Neural progenitor cell (in vitro differentiated cells): Measurements from ENCODE around the gene COL21A1. TPM values are rescaled to one million over a fixed set of nuclear protein-coding genes. Genes with fewer than 3 reads are reported as not detected.

ENCODE experiments used
- DNase-seq: peaks from one replicate; pipeline ENCODE4 v3.0.0-alpha.2; 2016; ENCODE audit warnings: low spot score
- H2AFZ ChIP-seq: fragments of 200-600 bp; sonication (generic); replicated peaks from 2 replicates; pipeline ENCODE4 v1.6.1; 2016; ENCODE audit warnings: antibody characterized with exemption
- H3F3A ChIP-seq: fragments of 200-600 bp; sonication (generic); 2 replicates; pipeline ENCODE4 v1.6.1; 2016; ENCODE audit warnings: antibody characterized with exemption, low read depth
- H3K27ac ChIP-seq: fragments of 200-600 bp; sonication (generic); 2 replicates; pipeline ENCODE4 v1.5.1; 2016; ENCODE audit warnings: mild to moderate bottlenecking
- H3K27me3 ChIP-seq: fragments of 200-600 bp; sonication (generic); 2 replicates; pipeline ENCODE4 v1.6.1; 2016; ENCODE audit warnings: mild to moderate bottlenecking, moderate library complexity
- H3K36me3 ChIP-seq: fragments of 200-600 bp; sonication (generic); 2 replicates; pipeline ENCODE4 v1.5.1; 2016
- H3K4me1 ChIP-seq: fragments of 200-600 bp; sonication (generic); 2 replicates; pipeline ENCODE4 v1.6.1; 2016; ENCODE audit warnings: mixed run types
- H3K4me2 ChIP-seq: fragments of 200-600 bp; sonication (generic); 2 replicates; pipeline ENCODE4 v1.6.1; 2016
- H3K4me3 ChIP-seq: fragments of 200-600 bp; sonication (generic); 2 replicates; pipeline ENCODE4 v1.5.1; 2016
- H3K79me2 ChIP-seq: fragments of 200-600 bp; sonication (generic); 2 replicates; pipeline ENCODE4 v1.6.1; 2016; ENCODE audit warnings: low read depth
- H3K9ac ChIP-seq: fragments of 200-600 bp; sonication (generic); 2 replicates; pipeline ENCODE4 v1.6.1; 2016
- H3K9me3 ChIP-seq: fragments of 200-600 bp; sonication (generic); 2 replicates; pipeline ENCODE4 v1.5.1; 2016; ENCODE audit warnings: low read depth
- H4K20me1 ChIP-seq: fragments of 200-600 bp; sonication (generic); 2 replicates; pipeline ENCODE4 v1.6.1; 2016; ENCODE audit warnings: low read depth
- H3K27ac Mint-ChIP-seq: 3 replicates; pipeline ENCODE4 v1.8.0; 2021; ENCODE audit warnings: mixed read lengths
- H3K27me3 Mint-ChIP-seq: 2 replicates; pipeline ENCODE4 v1.8.0; 2022; ENCODE audit warnings: low read depth, mild to moderate bottlenecking, inconsistent platforms, moderate library complexity, mixed read lengths; ENCODE audit not compliant: insufficient read depth
- H3K36me3 Mint-ChIP-seq: 3 replicates; pipeline ENCODE4 v1.8.0; 2021; ENCODE audit warnings: mixed read lengths
- H3K4me1 Mint-ChIP-seq: 3 replicates; pipeline ENCODE4 v1.8.0; 2021; ENCODE audit warnings: mixed read lengths
- H3K4me3 Mint-ChIP-seq: 3 replicates; pipeline ENCODE4 v1.8.0; 2021; ENCODE audit warnings: mild to moderate bottlenecking, moderate library complexity, mixed read lengths
- H3K9me3 Mint-ChIP-seq: 3 replicates; pipeline ENCODE4 v1.8.0; 2020; ENCODE audit warnings: mixed read lengths
- EZH2 ChIP-seq: fragments of 200-600 bp; sonication (generic); IDR thresholded peaks from 2 replicates; pipeline ENCODE4 v1.6.1; 2017; ENCODE audit warnings: antibody characterized with exemption, mild to moderate bottlenecking, moderate library complexity
- EZH2phosphoT487 ChIP-seq: fragments of 200-600 bp; sonication (generic); IDR thresholded peaks from 2 replicates; pipeline ENCODE4 v1.6.1; 2017; ENCODE audit warnings: antibody characterized with exemption
- total RNA-seq: library from RNA; depleted of rRNA; stranded (reverse); fragments of >200 nt; gene quantifications from 2 replicates; pipeline ENCODE4 v1.2.3, GENCODE V29; 2015; ENCODE audit warnings: low replicate concordance
- TF ChIP-seq, protein P1 (sequence below): fragments of 200-600 bp; sonication (generic); IDR thresholded peaks from 2 replicates; pipeline ENCODE4 v1.5.1; 2017; ENCODE audit warnings: antibody characterized with exemption, mild to moderate bottlenecking

COL21A1 gene
- total RNA-seq, 1 donor from 2014 or later = 0.95 TPM

DNA sequence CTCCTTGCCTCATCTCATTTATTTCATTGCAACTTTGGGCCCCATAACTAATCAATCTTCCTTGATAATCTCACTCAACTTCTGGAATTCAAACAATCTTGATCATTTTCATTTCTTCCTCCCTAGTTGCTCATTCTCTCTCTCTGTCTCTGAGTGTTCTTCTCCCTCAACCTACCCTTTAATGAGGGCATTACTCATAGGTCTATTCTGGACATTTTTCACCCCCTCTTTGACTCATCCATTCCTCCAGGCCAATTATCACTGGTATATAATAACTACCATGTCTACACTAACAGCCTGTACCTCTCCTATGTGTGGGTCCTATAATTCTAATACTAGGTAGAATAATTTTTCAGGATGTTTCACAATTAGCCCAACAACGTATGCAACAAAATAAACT is 78.8 kb downstream of the COL21A1 start:
- Histone ChIP-seq H3K27me3 (no peaks in the 10 kb centered on the region), H3K4me2 (no peak overlapping the region), H3K9ac (no peak overlapping the region), H3K27ac (no peak overlapping the region), H3K36me3 (no peaks in the 10 kb centered on the region), H3K9me3 (peaks cover 8% of the 10 kb centered on the region), H3F3A (no peaks in the 10 kb centered on the region), H3K79me2 (no peaks in the 10 kb centered on the region), H3K4me1 (no peaks in the 10 kb centered on the region), H2AFZ (no peak overlapping the region), H4K20me1 (no peaks in the 10 kb centered on the region), H3K4me3 (no peak overlapping the region)
- TF ChIP-seq EZH2phosphoT487 (no peak), EZH2 (no peak)
- TF ChIP-seq, protein P1, sequence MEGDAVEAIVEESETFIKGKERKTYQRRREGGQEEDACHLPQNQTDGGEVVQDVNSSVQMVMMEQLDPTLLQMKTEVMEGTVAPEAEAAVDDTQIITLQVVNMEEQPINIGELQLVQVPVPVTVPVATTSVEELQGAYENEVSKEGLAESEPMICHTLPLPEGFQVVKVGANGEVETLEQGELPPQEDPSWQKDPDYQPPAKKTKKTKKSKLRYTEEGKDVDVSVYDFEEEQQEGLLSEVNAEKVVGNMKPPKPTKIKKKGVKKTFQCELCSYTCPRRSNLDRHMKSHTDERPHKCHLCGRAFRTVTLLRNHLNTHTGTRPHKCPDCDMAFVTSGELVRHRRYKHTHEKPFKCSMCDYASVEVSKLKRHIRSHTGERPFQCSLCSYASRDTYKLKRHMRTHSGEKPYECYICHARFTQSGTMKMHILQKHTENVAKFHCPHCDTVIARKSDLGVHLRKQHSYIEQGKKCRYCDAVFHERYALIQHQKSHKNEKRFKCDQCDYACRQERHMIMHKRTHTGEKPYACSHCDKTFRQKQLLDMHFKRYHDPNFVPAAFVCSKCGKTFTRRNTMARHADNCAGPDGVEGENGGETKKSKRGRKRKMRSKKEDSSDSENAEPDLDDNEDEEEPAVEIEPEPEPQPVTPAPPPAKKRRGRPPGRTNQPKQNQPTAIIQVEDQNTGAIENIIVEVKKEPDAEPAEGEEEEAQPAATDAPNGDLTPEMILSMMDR = no peak
- H3K27me3 Mint-ChIP-seq = no peaks in the 10 kb centered on the region
- no peak overlapping the region for H3K4me3 Mint-ChIP-seq
- DNase-seq = no peak
- no peak overlapping the region for H3K27ac Mint-ChIP-seq
- H3K9me3 Mint-ChIP-seq = peaks cover 11% of the 10 kb centered on the region
- no peaks in the 10 kb centered on the region for H3K4me1 Mint-ChIP-seq
- H3K36me3 Mint-ChIP-seq = no peaks in the 10 kb centered on the region

DNA sequence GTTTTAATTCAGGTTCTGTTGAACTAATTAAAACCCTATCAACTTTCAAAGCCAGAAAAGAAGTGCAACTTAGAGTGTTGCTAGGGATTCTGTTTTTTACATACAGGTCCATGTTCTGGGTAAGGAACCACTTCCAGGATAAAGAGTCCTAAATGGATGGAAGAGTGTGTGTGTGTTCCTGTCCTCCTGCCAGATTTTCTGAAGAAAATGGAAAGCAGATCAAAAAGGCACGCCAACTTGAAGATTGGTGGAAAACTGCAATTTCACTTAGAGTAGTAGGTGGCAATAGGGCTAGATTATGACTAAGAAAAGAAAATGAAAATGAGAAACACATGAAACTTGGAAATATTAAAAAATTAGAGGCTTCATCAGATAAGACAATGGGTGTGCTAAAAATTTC is 85.3 kb downstream of the COL21A1 start:
- H2AFZ ChIP-seq = no peak overlapping the region
- no peaks in the 10 kb centered on the region for H3F3A ChIP-seq
- H3K4me1 ChIP-seq = no peaks in the 10 kb centered on the region
- Mint-ChIP-seq H3K27ac (no peak overlapping the region), H3K36me3 (no peaks in the 10 kb centered on the region), H3K27me3 (no peaks in the 10 kb centered on the region), H3K4me3 (no peak overlapping the region), H3K4me1 (no peaks in the 10 kb centered on the region), H3K9me3 (no peaks in the 10 kb centered on the region)
- no peaks in the 10 kb centered on the region for H3K9me3 ChIP-seq
- H3K4me2 ChIP-seq = no peak overlapping the region
- H3K9ac ChIP-seq = no peak overlapping the region
- H4K20me1 ChIP-seq = no peaks in the 10 kb centered on the region
- H3K36me3 ChIP-seq = no peaks in the 10 kb centered on the region
- DNase-seq = no peak
- no peak for TF ChIP-seq EZH2
- TF ChIP-seq, protein P1 = no peak
- no peak for TF ChIP-seq EZH2phosphoT487
- no peaks in the 10 kb centered on the region for H3K79me2 ChIP-seq
- H3K4me3 ChIP-seq = no peak overlapping the region
- H3K27me3 ChIP-seq = no peaks in the 10 kb centered on the region
- H3K27ac ChIP-seq = no peak overlapping the region

DNA sequence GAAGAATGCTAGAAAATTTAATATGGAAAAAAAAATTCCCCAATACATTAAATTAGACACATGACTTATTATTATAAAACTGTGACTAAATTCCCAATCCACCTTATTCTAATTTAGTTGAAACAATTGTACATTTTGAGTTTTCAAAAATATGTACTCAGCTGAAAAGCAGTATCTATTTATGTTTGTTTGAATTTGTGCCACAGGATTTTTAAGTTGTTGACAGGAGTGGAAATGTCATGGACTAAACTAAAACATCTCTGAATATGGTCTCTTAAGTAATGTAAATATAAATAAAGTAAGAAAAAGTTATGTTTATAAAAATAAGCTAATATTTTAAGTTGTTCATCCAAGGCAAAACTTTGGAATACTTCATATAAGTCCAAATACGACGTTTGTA is 86.9 kb downstream of the COL21A1 start:
- no peak overlapping the region for H3K27ac ChIP-seq
- H3F3A ChIP-seq = no peaks in the 10 kb centered on the region
- H3K4me3 ChIP-seq = no peak overlapping the region
- Mint-ChIP-seq H3K27ac (no peak overlapping the region), H3K4me3 (no peak overlapping the region), H3K36me3 (no peaks in the 10 kb centered on the region), H3K4me1 (no peaks in the 10 kb centered on the region), H3K9me3 (no peaks in the 10 kb centered on the region), H3K27me3 (no peaks in the 10 kb centered on the region)
- TF ChIP-seq EZH2 (no peak), EZH2phosphoT487 (no peak)
- TF ChIP-seq, protein P1 = no peak
- no peaks in the 10 kb centered on the region for H3K4me1 ChIP-seq
- no peak overlapping the region for H2AFZ ChIP-seq
- no peak for DNase-seq
- H3K4me2 ChIP-seq = no peak overlapping the region
- no peaks in the 10 kb centered on the region for H3K36me3 ChIP-seq
- H3K79me2 ChIP-seq = no peaks in the 10 kb centered on the region
- H3K27me3 ChIP-seq = no peaks in the 10 kb centered on the region
- H3K9me3 ChIP-seq = no peaks in the 10 kb centered on the region
- no peaks in the 10 kb centered on the region for H4K20me1 ChIP-seq
- H3K9ac ChIP-seq = no peak overlapping the region
